Dermis microvascular lymphatic vessel endothelial cell (primary cell): Measurements from ENCODE around the gene LRRFIP1. TPM values are rescaled to one million over a fixed set of nuclear protein-coding genes. Genes with fewer than 3 reads are reported as not detected.
"Not testable (repeated sequence)": the region's sequence is repeated elsewhere in the genome, so short reads cannot be mapped to it uniquely, and the experiment has no call there.

ENCODE experiments used
- DNase-seq, 2 donors: peaks; one replicate each; pipeline versions ENCODE4 v3.0.0 to v3.0.0-alpha.2; 2010; ENCODE audit warnings: low read depth in 2 of 2
- total RNA-seq: library from RNA; depleted of rRNA; stranded (reverse); fragments of >200 nt; gene quantifications from 2 replicates; pipeline ENCODE4 v1.2.1, GENCODE V29; 2014

LRRFIP1 gene
- total RNA-seq, 1 donor from 2014 or later, result 114 TPM

DNA sequence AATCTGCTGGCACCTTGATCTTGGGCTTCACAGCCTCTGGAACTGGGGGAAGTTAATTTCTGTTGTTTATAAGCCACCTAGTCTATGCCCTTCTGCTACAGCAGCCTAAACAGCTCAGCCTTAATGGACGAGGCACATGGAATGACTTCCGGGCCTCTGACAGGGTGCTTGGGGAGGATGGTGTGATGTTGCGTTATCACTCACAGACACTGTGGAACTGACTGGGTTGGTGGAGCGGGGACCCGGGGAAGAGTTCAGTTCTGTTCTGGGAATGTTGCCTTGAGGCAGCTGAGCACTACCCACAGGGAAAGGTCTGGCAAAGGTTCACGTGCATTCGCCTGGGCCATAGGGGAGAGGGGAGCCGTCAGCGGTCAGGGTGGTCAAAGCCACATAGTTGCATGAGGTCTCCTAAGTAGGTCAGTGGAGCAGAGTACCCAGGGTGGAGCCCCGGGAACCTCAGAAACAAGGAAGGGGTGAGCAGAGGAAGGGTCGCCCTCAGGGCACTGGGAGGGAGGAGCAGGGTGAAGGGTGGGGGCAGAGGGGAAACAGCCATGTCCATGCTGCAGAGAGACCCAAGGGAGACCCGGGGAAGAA, 36.2 kb downstream of the LRRFIP1 start:
- DNase-seq, result no peak

GRCh38 chr2:237664151-237664550, 36.8 kb downstream of the LRRFIP1 start:
- DNase-seq, result no peak

DNA sequence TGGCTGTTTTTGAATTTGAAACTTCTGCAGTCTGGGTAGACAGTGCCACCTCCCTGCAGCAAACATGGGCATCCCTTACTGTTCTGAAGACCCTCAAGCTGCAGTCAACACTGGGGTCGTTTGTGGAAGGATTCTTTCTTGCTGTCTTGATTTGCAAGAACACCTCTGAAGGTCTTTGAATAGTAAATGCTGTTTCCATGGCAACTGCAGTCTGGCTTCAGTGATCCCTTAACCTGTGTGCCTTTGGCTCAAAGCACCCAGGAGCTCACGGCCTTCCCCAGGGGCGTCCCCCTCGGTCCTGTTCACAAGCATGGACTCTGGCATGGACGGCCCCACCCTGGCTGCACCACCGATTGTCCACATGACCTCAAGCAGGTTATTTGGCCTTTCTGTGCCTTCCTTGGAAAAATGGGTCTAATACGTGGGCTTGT, 38.3 kb downstream of the LRRFIP1 start:
- DNase-seq, result peak in 1 of 2 donors; percentile 21

DNA sequence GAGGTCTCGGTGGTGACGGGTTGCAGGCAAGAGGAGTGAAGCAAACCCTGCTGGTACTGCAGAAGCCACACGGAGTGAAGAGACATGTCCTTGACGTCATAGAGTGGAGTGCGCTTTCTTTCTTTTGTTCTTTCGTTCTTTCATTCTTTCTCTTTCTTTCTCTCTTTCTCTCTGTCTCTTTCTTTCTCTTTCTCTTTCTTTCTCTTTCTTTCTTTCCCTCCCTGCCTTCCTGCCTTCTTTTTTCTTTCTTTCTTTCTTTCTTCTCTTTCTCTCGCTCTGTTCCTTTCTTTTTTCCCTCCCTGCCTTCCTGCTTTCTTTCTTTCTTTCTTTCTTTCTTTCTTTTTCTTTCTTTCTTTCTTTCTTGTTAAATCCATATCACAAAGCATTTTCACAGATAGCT, 39.2 kb downstream of the LRRFIP1 start:
- DNase-seq, result no peak

DNA sequence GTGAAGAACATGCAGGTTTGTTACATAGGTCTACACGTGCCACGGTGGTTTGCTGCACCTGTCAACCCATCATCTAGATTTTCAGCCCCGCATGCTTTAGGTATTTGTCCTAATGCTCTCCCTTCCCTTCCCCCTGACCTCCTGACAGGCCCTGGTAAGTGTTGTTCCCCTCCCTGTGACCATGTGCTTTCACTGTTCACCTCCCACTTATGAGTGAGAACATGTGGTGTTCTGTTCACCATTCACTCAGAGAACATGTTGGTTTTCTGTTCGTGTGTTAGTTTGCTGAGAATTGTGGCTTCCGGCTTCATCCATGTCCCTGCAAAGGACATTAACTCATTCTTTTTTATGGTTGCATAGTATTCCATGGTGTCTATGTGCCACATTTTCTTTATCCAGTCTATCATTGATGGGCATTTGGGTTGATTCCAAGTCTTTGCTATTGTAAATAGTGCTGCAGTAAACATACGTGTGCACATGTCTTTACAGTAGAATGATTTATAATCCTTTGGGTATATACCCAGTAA, 39.7 kb downstream of the LRRFIP1 start:
- DNase-seq, result not testable (repeated sequence)

DNA sequence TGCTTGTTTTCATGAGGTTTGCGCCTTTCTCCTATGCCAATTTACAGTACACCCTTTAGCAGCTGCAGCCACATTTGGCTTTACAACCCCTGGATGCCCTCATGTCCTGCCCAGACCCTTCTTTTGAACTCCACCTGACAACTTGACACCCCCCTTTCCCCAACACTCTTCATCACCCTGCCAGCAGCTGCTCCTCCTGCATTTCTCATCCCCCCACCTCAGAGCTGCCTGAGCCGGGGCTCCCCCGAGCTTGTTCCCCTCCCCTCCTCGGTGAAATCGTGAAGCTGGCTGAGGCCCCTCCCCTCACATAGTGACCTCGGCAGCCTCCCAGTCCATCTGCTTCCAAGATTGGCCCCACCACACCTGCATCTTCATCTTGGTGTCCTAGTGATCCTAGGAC, 40.5 kb downstream of the LRRFIP1 start:
- DNase-seq, result no peak

DNA sequence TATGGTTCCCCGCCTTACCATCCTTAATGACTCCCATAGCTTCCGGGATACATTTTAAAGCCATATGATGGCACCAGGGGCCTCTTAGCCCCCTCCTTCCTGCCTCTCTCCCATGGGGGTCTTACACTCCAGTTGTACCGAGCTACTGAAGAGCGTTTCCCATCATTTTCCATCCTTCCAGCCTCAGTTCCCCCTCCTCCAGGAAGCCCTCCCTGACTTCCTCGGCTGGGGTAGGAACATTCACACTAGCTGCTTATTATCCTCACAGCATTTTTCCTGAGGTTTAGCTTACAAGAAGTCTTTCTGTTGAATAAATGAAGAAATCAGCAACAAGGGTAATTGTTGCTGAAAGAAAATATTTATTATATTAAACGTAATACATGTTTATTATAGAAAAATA, 41.1 kb downstream of the LRRFIP1 start:
- DNase-seq, result no peak

DNA sequence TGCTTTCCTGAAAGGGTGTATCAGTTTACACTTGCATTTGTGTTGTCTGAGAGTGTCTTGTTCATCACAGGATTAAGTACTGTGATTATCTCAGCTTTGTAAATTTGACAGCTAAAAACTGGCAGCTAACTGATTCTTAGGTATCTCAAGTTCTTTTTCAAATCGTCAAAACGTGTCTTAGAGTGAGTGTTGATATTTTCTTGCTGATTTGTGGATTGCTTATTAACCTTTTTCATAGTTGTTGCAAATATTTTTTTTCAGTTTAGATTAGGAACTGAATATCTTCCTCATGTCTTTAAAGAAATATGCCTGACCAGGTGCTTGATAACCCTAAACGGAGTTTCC, 41.9 kb downstream of the LRRFIP1 start:
- no peak for DNase-seq

- DNase-seq, result peak; percentile 58 to 71
Measured at GRCh38 chr2:237669628-237670392, 42.4 kb downstream of the LRRFIP1 start.

GRCh38 chr2:237670641-237671040, 43.3 kb downstream of the LRRFIP1 start:
- DNase-seq, result no peak

GRCh38 chr2:237671466-237672138, 44.2 kb downstream of the LRRFIP1 start:
- DNase-seq, result no peak

GRCh38 chr2:237672731-237673129, 45.3 kb downstream of the LRRFIP1 start:
- no peak for DNase-seq

GRCh38 chr2:237673130-237674001, 46.0 kb downstream of the LRRFIP1 start:
- DNase-seq, result peak; percentile 86 to 89

DNA sequence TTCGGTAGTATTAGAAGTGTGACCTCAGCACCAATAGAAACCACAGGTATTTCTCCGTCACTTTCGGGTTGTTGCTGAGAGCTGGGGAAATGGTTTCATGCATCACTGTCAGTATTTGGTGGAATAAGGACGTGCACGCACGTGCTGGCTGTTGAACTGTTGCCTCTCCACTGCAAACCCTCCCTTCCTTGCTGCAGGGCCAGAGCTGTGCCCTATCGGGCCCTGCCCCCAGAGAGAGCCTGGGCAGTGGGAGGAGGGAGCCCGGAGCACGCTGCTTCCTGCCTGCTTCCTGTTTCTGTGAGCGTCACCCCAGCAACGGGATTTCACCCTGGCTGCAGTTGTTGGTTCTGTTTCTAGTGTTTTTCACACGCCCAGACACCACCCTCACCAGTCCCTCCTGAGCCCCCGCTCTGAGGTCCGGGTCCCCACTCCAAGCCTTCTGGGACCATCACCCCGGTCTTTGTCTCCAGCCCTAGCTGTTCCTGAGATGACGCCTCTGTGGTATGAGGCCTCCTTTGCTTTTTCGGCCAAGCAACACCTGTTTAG, 47.4 kb downstream of the LRRFIP1 start:
- DNase-seq, result peak; percentile 97

GRCh38 chr2:237675316-237675715, 47.9 kb downstream of the LRRFIP1 start:
- peak; percentile 69 to 80 for DNase-seq

DNA sequence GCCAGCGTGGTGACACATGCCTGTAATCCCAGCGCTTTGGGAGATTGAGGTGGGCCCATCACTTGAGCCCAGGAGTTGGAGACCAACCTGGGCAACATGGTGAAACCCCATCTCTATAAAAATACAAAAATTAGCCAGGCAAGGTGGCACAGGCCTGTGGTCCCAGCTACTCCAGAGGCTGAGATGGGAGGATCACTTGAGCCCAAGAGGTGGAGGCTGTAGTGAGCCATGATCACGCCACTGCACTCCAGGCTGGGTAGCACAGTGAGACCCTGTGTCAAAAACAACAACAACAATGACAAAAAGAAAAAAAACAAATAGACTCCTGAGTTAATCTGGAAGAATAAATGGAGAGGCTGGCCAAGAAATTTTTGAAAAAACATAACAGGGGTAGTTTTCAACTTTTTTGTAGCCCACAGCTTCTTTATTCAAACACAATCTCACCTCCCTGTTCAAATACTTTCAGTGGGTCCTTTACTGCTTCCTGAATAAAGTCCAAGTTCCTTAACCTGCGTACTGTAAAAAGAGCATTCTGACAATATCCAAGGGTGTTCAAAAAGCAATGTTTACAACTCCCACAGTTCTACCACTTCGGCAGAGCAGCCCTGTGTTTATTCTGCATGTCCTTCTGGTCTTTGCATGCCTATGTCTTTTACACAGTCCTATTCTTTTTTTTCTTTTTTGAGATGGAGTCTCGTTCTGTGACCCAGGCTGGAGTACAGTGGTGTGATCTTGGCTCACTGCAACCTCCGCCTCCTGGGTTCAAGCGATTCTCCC, 53.5 kb downstream of the LRRFIP1 start:
- DNase-seq, result no peak

- DNase-seq, result no peak
Measured at GRCh38 chr2:237682151-237682550, 54.8 kb downstream of the LRRFIP1 start.

DNA sequence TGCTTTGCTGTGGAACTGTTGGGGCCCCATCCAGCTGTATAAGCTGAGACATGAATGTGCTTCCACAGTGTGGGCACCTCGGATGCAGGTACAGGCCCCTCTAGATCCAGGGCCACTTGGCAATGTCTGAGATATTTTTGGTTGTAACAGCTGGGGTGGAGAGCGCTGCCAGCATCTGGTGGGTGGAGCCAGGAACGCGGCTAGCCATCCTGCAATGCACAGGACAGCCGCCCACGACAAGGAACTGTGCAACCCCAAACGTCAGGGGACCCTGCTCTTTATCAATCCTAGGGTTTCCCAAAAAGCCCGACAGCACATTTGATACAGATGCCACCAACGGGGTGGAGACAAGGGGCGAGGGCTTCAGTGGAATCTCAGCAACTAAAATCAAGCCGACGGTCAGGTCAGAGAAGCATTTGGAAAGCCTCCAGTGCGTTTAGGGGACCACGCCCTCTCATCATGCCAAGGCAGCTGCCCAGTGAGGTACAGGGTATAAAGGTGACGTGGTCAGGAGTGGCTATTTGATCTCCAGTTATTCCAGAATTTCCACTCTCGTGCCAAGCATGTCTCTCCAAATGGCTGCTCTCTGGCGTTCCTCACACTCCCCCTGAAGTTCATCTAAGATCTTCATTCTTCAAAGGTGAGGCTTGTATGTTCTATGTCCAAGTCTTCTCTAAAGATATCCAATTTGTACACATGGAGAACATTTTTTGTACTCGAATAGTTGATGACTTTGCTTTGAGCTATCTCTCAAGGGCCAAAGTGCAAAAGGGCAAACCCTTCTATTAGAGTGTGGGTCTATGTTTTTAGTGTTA, 55.7 kb downstream of the LRRFIP1 start:
- no peak for DNase-seq

- peak in 1 of 2 donors; percentile 49 for DNase-seq
Measured at GRCh38 chr2:237685408-237685807, 58.0 kb downstream of the LRRFIP1 start.
